Heart left ventricle (tissue), 16 donors: Measurements from ENCODE around the gene CAND2. TPM values are rescaled to one million over a fixed set of nuclear protein-coding genes. Genes with fewer than 3 reads are reported as not detected.
"Not testable (repeated sequence)": the region's sequence is repeated elsewhere in the genome, so short reads cannot be mapped to it uniquely, and the experiment has no call there.

Experiments
- ATAC-seq, 4 donors: fragments of 200-7000 bp; cut with Tn5 transposase; one replicate each; pipeline ENCODE4 v1.9.1; 2020 to 2022; ENCODE audit warnings: moderate library complexity in 4 of 4, mild to moderate bottlenecking in 3 of 4, moderate number of reproducible peaks in 1 of 4
- DNase-seq, 5 donors: peaks; one replicate each; pipeline ENCODE4 v3.0.0-alpha.2; 2020
- H3K27ac ChIP-seq, 12 donors: fragments of 200-600 bp; sonication (generic) in 4 of 12; one replicate each; pipeline versions ENCODE4 v1.5.0 to v1.8.0; 2016 to 2022; ENCODE audit warnings: mild to moderate bottlenecking in 2 of 12
- H3K27me3 ChIP-seq, 9 donors: fragments of 200-600 bp; sonication (generic) in 2 of 9; one replicate each; pipeline versions ENCODE4 v1.5.1 to v1.8.0; 2016 to 2022; ENCODE audit warnings: mild to moderate bottlenecking in 3 of 9
- H3K36me3 ChIP-seq, 9 donors: fragments of 200-600 bp; sonication (generic) in 2 of 9; one replicate each; pipeline versions ENCODE4 v1.5.0 to v1.8.0; 2018 to 2022; ENCODE audit warnings: mild to moderate bottlenecking in 2 of 9
- H3K4me1 ChIP-seq, 12 donors: fragments of 200-600 bp; sonication (generic) in 4 of 12; one replicate each; pipeline versions ENCODE4 v1.5.0 to v1.8.0; 2016 to 2022; ENCODE audit warnings: mild to moderate bottlenecking in 3 of 12
- H3K4me3 ChIP-seq, 12 donors: fragments of 200-600 bp; sonication (generic) in 4 of 12; one replicate each; pipeline versions ENCODE4 v1.5.0 to v1.8.0; 2017 to 2022; ENCODE audit warnings: mild to moderate bottlenecking in 9 of 12, moderate library complexity in 4 of 12
- H3K9me3 ChIP-seq, 12 donors: fragments of 200-600 bp; sonication (generic) in 4 of 12; one replicate each; pipeline versions ENCODE4 v1.5.0 to v1.8.0; 2016 to 2022; ENCODE audit warnings: mild to moderate bottlenecking in 1 of 12
- CTCF ChIP-seq, 12 donors: fragments of 200-600 bp; sonication (generic) in 4 of 12; IDR thresholded peaks; one replicate each; pipeline versions ENCODE4 v1.5.0 to v1.8.0; 2018 to 2022; ENCODE audit warnings: antibody characterized with exemption in 12 of 12, mild to moderate bottlenecking in 5 of 12
- POLR2A ChIP-seq, 2 donors: fragments of 450-650 bp; IDR thresholded peaks; one replicate each; pipeline ENCODE4 v1.6.1; 2017; ENCODE audit warnings: antibody characterized with exemption in 2 of 2, mild to moderate bottlenecking in 2 of 2, moderate library complexity in 2 of 2
- WGBS, 4 donors: extraction: QIAGEN DNeasy Blood & Tissue Kit in 2 of 4; methylation state at CpG; one replicate each; pipeline versions ENCODE4 v1.1.5 to v1.1.7; 2013 to 2018; 5-methylcytosine and 5-hydroxymethylcytosine counted together
- intact Hi-C, 10 donors: fragments of 100-400 bp; cut with DNase I; formaldehyde crosslinking; loops; one replicate each; pipeline versions ENCODE4 v1.11.1 to v1.14.2; 2022
- polyA plus RNA-seq, 2 donors: library from polyadenylated mRNA; stranded (reverse); fragments of 200-250 nt; gene quantifications; one replicate each; pipeline ENCODE4 v1.2.3, GENCODE V29; 2013
- total RNA-seq, 9 donors: library from RNA; depleted of rRNA in 2 of 9; stranded (reverse); fragments of >200 nt in 2 of 9; fragmentation: NEBNext Ultra II Directional in 3 of 9; extraction: Animal tissue kit (Norgen Biotek cat#: 25700) in 3 of 9; gene quantifications; one replicate each; pipeline versions ENCODE4 v1.1.0 to v1.2.4, GENCODE V29; 2016 to 2023
- donor health status: ischemic (EF 13 %, LVEDD 7.1; RV severe dilation, severe dysfunction).
- donor health status: healthy with polysubstance abuse.
- donor health status: DM: no; HTN: yes; CAD: no.
- donor health status: DM: no; HTN: no; CAD: no.
- donor health status: ischemic (EF 25% LVEDD 6.9; RV normal size, moderate dysfunction).
- donor health status: ischemic (EF 25% LVEDD 5.7; RV mildly dilated, moderate dysfunction).
- donor health status: healthy.
- donor health status: DM: yes; HTN: yes; CAD: no.
- donor health status: ischemic (EF 35%, LVEDD 5.7; RV mildly dilated, moderate dysfunction).
- donor health status: nonischemic (EF 11% LVEDD 7.7; RV severe dilation, severe dysfunction).
- donor health status: DM: yes; HTN: yes; CAD: no.
- donor health status: PGD.
- donor health status: ischemic (EF 29% LVEDD 5.4; RV normal size, mild dysfunction).
- donor health status: nonischemic (EF 23%, LVEDD 6.1; RV moderate dilation, normal function).

The CAND2 gene
- total and polyA plus RNA-seq, 11 donors, result 11.7 to 87.5 (median 67.2) TPM

- H3K9me3 ChIP-seq, result no peaks in the 10 kb centered on the region
- intact Hi-C loops, result loop anchor here in 1 of 10 donors (5.0 kb wide), 1 partner anchor 40 kb away; the partner anchor contains the start of gene CAND2
- H3K4me1 ChIP-seq, result peaks cover 0 to 45% (median 29%) of the 10 kb centered on the region in 12 donors
- H3K4me3 ChIP-seq, result no peak overlapping the region
- no peak overlapping the region for H3K27ac ChIP-seq
- no peaks in the 10 kb centered on the region for H3K27me3 ChIP-seq
- DNase-seq (no peak), ATAC-seq (no peak)
- peaks cover 0 to 81% (median 74%) of the 10 kb centered on the region in 9 donors for H3K36me3 ChIP-seq
- WGBS, 4 donors, result 75 to 77% (median 75%) methylated on average over 6 of the region's 6 CpGs
- TF ChIP-seq POLR2A (IDR thresholded peaks at IDR 0.05) (no peak), CTCF (IDR thresholded peaks at IDR 0.05) (no peak)
Observed at GRCh38 chr3:12837295-12837986, 41.0 kb downstream of the CAND2 start.

GRCh38 chr3:12838179-12838965 is 41.9 kb downstream of the CAND2 start:
- H3K4me3 ChIP-seq, result no peak overlapping the region
- H3K4me1 ChIP-seq, result peaks cover 0 to 45% (median 29%) of the 10 kb centered on the region in 12 donors
- intact Hi-C loops, result loop anchor here in 1 of 10 donors (5.0 kb wide), 1 partner anchor 41 kb away; the partner anchor contains the start of gene CAND2
- no peak for TF ChIP-seq CTCF (IDR thresholded peaks at IDR 0.05)
- TF ChIP-seq POLR2A (IDR thresholded peaks at IDR 0.05), result no peak
- ATAC-seq (no peak), DNase-seq (no peak)
- H3K27ac ChIP-seq, result no peak overlapping the region
- 70 to 75% (median 74%) methylated on average over 13 of the region's 13 CpGs for WGBS, 4 donors
- H3K9me3 ChIP-seq, result no peaks in the 10 kb centered on the region
- no peaks in the 10 kb centered on the region for H3K27me3 ChIP-seq
- H3K36me3 ChIP-seq, result peaks cover 0 to 71% (median 65%) of the 10 kb centered on the region in 9 donors

- ATAC-seq (no peak), DNase-seq (no peak)
- H3K4me3 ChIP-seq, result peak overlapping the region in 6 of 12 donors; percentile 63 to 89 (median 78)
- H3K27me3 ChIP-seq, result no peaks in the 10 kb centered on the region
- TF ChIP-seq POLR2A (IDR thresholded peaks at IDR 0.05) (no peak), CTCF (IDR thresholded peaks at IDR 0.05) (no peak)
- intact Hi-C loops, result loop anchor here in 1 of 10 donors (5.0 kb wide), 1 partner anchor 42 kb away; the partner anchor contains the start of gene CAND2
- no peaks in the 10 kb centered on the region for H3K9me3 ChIP-seq
- H3K4me1 ChIP-seq, result peaks cover 0 to 45% (median 29%) of the 10 kb centered on the region in 12 donors
- H3K27ac ChIP-seq, result peak overlapping the region in 1 of 12 donors; percentile 92
- WGBS, 4 donors, result 71 to 81% (median 76%) methylated on average over 11 of the region's 11 CpGs
- H3K36me3 ChIP-seq, result peaks cover 0 to 61% (median 55%) of the 10 kb centered on the region in 9 donors
Observed at GRCh38 chr3:12839156-12839946, 42.9 kb downstream of the CAND2 start.

- Histone ChIP-seq H3K4me3 (peak overlapping the region; percentile 33 to 89 (median 70)), H3K4me1 (peaks cover 0 to 45% (median 29%) of the 10 kb centered on the region in 12 donors), H3K36me3 (peaks cover 0 to 53% (median 47%) of the 10 kb centered on the region in 9 donors), H3K27ac (peak overlapping the region in 7 of 12 donors; percentile 11 to 97 (median 92))
- intact Hi-C loops, result loop anchor here in 4 of 10 donors (2.0 to 5.0 kb wide), 2 partner anchors 53 kb away; no protein-coding TSS in a partner anchor
- not testable (repeated sequence) for ATAC-seq, H3K9me3 ChIP-seq, H3K27me3 ChIP-seq, DNase-seq
- WGBS, 4 donors, result 55 to 67% (median 61%) methylated on average over 10 of the region's 10 CpGs
Observed at GRCh38 chr3:12840148-12840547, 43.7 kb downstream of the CAND2 start.
